ENCODE measurements around the gene CEP19. TPM values are rescaled to one million over a fixed set of nuclear protein-coding genes. Genes with fewer than 3 reads are reported as not detected.

CEP19 gene
- total RNA-seq, 1 donor from 2014 or later: 2.3 TPM

DNA sequence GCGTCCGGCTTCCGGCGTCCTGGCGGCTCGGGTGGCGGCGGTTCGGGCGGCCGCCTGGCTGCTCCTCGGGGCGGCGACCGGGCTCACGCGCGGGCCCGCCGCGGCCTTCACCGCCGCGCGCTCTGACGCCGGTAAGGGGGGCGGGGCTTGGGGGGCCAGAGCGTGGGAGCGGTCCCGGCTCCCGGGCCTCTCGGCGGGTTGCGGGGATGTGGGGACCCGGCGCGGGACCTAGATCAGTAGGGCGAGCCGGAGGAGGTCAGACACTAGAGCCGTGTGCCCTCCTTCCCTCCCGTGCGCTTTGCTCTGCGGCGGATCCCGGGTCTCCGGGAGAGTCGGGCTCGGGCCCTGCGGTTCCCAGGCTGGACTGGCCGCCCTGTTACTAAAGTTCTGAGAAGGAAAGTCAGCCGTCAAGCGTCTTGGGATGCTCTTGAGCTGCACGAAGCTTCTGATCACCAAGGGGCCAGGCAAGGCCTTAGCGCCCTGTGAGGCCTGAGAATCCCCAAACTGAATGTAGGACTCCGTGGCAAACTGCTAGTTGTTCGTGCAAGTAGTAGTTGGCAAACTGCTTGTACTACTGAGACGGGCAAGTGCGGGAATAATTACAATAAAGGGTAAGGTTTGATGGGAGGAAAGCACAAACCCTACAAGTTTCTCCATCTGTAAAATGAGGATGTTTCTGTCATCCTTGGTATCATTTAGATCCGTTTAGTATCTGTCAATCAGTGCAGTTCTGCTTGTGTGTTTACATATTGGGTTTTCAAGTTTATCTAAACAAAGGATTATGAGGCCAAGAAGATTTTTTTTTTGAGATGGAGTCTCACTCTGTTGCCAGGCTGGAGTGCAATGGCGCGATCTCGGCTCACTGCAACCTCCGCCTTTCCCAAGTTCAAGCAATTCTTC lies 714 bp upstream of the CEP19 start:
- DNase-seq (ENCODE audit: extremely low read depth, low read depth, low spot score): no peak

DNA sequence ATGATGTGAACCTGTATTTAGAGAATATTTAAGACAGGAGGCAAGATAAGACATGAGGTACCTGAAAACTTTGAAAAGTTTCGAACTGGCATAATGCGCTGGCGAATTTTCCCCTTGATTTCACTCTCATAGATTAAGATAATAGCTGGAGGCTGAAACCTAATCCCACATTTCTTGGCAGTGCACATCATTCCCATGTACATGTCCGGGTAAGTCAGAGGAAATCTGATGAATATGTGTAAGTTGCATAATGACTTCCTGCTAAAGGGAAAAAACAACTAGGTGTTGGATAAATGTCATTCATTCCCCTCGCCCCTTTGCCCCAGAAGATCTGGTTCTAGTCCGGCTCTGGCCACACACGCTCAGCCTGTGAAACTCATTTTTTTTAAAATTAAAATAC lies 3.6 kb downstream of the CEP19 start:
- DNase-seq (ENCODE audit: extremely low read depth, low read depth, low spot score): no peak

DNA sequence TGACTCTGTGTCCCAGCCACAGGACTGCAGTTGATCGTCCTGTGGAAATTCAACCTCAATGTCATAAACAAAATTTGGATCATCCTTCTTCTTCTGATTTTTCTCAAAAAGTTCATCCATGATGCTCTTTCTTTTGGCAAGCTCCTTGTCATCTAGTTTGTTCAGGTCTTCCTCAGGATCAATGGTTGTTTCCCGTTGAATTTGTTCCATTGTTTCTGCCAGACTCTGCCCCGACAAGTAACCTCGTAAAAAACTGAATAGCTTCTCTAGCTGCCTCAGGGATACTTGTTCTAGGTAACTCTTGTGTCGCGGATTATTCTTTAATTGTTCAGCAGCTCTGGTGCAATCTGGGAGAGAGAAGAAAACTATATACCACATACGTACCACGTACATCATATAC lies 4.5 kb downstream of the CEP19 start:
- DNase-seq (ENCODE audit: extremely low read depth, low read depth, low spot score): no peak

DNA sequence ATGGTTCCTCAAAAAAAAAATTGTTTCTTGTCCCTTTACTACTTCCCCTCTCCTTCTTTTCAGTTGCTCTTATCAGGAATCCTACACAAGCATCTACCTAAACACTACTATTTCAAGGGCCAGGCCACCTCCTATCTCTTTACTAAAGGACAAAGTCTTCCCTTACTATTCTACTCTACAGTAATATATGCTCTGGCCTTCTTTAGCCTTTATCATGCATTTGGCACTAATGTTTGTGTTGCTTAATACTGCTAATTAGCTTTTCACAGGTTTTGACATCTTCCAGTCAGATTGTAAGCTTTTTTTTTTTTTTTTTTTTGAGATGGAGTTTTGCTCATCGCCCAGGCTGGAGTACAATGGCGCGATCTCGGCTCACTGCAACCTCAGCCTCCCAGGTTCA lies 5.3 kb downstream of the CEP19 start:
- DNase-seq (ENCODE audit: extremely low read depth, low read depth, low spot score): no peak

- DNase-seq (ENCODE audit: extremely low read depth, low read depth, low spot score): no peak
Measured at GRCh38 chr3:196706327-196706726, 5.7 kb downstream of the CEP19 start.

DNA sequence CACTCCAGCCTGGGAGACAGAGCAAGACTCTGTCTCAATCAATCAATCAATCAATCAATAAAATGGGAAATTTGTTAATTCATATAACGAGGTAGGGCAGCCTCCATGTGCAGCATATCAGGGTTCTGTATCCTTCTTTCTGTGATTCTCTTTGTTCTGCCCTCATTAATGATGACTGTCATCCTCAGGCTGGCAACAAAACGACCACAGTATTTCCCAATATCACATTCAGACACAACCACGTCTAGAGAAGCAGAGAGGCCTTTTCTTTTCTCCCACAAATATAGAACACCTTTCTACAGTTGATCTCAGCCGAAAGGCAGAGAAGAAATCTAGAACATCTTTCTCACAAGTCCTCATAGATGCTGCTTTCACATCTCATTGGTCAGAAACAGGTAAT lies 11.2 kb downstream of the CEP19 start:
- no peak for DNase-seq (ENCODE audit: extremely low read depth, low read depth, low spot score)

DNA sequence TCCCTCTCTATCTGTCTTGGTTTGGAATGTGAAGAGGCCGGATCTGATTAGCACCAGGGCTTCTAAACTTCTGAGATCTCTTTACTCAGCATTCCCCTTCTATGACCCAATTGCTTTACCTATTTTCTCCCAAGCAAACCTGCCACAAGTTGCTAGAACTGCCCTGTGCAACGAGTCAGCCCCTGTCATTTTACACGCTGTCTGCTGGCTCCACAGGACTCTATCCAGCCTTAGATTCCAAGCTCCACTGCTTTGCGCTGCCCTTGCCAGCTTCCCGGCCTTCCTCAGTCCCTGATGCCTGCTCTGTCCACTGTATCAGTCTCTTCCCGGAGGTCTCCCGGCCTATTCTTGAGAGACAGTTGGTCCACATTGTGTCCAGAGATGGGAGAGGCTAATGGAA lies 12.3 kb downstream of the CEP19 start:
- no peak for DNase-seq (ENCODE audit: extremely low read depth, low read depth, low spot score)

DNA sequence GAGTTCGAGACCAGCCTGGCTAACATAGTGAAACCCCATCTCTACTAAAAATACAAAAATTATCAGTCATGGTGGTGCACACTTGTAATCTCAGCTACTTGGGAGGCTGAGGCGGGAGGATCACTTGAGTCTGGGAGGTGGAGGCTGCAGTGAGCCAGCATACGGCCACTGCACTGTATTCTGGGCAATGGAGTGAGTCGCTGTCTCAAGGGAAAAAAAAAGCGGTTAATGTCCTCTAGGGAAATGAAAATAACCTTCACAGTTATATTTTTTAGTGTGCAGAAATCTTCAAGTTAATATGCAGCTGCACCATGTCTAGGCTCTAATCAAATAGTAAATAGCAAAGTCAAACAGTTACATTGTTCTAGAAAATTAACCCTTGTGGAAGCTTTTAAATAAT lies 14.8 kb downstream of the CEP19 start:
- DNase-seq (ENCODE audit: extremely low read depth, low read depth, low spot score): no peak

DNA sequence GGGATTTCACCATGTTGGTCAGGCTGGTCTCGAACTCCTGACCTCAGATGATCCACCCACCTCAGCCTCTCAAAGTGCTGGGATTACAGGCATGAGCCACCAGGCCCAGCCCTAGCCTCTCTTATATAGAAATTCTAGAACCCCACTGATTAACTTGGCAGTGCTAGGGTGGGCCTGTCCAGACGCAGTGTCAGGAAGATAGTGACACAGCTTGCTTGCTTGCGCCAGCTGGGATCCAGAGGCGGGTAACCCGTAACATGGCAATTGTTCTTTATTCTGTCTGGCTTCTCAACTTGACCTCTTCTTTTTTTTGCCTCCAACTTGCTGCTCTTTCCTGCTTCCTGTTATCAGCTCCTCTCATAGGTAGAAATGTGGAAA lies 16.2 kb downstream of the CEP19 start:
- DNase-seq (ENCODE audit: extremely low read depth, low read depth, low spot score): no peak

DNA sequence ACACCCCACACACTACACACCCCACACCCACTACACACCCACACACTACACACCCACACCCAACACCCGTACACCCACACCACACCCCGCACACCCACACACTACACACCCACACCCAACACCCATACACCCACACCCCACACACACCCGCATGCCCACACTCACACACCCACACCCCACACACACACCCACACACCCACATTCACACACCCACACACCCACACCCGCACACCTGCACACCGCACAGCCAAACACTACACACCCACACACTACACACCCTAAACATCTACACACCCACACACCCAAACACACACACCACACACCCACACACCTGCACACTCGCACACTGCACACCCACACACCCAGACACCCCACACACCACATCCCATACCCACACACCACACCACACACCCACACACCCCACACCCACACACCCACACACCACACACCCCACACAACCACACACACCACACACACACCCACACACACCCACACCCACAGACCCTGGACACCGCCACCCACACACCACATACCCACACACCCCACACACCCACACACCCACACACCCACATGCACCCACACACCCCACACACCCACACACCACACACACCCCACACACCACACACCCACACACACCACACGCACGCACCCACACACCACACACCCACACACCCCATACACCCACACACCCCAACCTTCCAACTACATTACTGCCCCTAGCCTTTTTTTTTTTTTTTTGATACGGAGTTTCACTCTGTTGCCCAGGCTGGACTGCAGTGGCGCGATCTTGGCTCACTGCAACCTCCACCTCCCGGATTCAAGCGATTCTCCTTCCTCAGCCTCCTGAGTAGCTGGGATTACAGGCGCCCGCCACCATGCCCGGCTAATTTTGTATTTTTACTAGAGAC lies 16.9 kb downstream of the CEP19 start:
- no peak for DNase-seq (ENCODE audit: extremely low read depth, low read depth, low spot score)

GRCh38 chr3:196694202-196694638 lies 17.8 kb downstream of the CEP19 start:
- DNase-seq (ENCODE audit: extremely low read depth, low read depth, low spot score): no peak

DNA sequence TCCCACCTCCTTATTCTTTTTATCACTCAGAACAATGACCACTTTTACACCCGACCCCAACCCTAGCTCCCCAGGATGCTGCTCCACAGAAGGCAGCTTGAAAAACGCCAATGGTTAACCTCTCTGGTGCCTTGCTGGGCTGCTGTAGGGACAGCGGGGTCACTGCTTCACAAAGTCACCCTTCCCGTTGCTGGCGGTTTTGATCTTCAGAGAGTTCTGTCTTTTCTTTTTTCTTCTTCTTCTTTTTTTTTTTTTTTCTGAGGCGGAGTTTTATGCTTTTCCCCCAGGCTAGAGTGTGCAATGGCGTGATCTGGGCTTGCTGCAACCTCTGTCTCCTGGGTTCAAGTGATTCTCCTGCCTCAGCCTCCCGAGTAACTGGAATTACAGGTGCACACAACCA lies 20.7 kb downstream of the CEP19 start:
- DNase-seq (ENCODE audit: extremely low read depth, low read depth, low spot score): no peak

GRCh38 chr3:196689941-196690660 lies 21.9 kb downstream of the CEP19 start:
- DNase-seq (ENCODE audit: extremely low read depth, low read depth, low spot score): no peak

- no peak for DNase-seq (ENCODE audit: extremely low read depth, low read depth, low spot score)
Measured at GRCh38 chr3:196688349-196688748, 23.7 kb downstream of the CEP19 start.

GRCh38 chr3:196686436-196686835 lies 25.6 kb downstream of the CEP19 start:
- no peak for DNase-seq (ENCODE audit: extremely low read depth, low read depth, low spot score)

GRCh38 chr3:196684548-196685407 lies 27.3 kb downstream of the CEP19 start:
- peak; percentile 20 for DNase-seq (ENCODE audit: extremely low read depth, low read depth, low spot score)

- DNase-seq (ENCODE audit: extremely low read depth, low read depth, low spot score): no peak
Measured at GRCh38 chr3:196677931-196678330, 34.1 kb downstream of the CEP19 start.

DNA sequence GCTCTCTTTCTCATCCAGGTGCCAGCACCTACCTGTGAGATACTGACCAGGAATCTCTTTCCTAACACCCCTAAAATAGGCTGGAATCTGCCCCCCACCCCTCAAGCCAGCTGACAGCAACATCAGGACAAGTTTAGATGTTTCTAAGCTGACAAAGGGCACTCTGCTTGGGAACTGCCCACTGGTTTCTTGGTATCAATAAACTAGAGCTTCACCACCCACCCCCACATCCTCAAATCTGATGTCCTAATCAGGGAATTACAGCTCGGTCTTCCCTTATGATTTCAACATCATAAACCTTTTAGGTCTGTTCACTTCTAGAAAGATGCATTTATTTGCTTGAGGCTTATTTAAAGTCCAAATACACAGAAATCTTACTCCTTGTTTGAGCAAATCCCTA lies 34.7 kb downstream of the CEP19 start:
- DNase-seq (ENCODE audit: extremely low read depth, low read depth, low spot score): no peak

GRCh38 chr3:196673632-196674031 lies 38.4 kb downstream of the CEP19 start:
- no peak for DNase-seq (ENCODE audit: extremely low read depth, low read depth, low spot score)

DNA sequence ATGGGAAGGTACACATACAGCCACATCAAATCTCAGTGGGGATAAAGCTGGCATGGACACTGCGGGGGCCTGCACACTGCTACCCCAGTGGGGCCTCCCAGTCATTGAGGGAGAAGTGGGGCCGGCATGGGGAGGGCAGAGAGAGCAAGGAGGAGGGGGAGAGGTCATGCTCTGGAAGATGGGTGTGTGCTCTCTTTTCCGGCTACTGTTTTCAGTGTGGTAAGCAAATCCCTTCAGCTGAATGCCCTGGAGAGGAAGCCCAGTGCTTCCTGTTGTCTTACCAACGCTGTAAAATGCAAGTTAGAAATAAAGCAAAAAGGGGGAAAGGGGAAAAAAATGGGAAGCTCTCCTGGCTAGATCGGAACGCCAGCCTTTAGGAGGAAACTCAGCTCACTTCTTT lies 41.7 kb downstream of the CEP19 start:
- no peak for DNase-seq (ENCODE audit: extremely low read depth, low read depth, low spot score)
